ENCODE results near the gene CAPG.
"Not testable (repeated sequence)": the region's sequence is repeated elsewhere in the genome, so short reads cannot be mapped to it uniquely, and the experiment has no call there.

CAPG gene

DNA sequence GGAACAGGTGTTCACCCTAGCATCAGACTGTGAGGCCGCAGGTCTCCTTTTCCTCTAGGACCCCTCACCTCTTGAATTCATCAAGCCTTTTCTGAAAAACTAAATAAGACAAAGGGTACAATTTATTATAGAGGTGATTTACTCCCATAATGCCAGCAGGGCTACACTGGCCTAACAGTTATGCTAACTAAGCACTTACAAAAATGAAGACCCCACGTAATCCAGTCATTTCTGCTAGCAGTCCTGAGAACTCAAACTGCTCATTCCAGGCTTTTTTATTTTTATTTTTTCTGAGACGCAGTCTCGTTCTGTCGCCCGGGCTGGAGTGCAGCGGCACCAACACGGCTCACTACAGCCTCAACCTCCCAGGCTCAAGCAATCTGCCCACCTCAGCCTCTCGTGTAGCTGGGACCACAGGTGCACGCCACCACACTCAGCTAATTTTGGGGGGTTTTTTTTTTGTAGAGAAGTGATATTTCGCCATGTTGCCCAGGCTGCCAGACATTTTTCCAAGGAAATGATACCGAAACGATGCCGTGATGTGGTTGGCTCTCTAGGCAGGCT lies 14.2 kb downstream of the CAPG start:
- no peak for DNase-seq

GRCh38 chr2:85394976-85395375 lies 15.2 kb downstream of the CAPG start:
- no peak for DNase-seq

DNA sequence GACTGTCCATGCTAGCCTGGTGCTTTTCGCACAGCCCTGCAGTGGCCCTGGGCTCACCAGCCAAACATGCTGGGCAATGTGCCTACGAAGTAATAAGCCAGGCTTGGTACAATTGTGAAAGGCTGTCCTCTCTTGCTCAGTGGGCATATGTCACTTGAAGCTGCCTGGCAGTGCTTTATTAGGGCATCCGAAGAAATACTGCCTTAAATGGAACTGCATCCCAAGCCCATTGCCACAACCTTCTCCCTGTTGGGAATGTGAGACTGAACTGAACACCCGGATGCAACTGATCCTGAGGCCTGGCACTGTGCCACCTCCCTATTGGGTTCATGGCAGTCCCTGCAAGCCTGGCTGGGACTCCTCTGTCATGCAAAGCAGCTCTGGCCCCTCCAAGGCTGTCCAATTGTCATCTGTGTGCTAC lies 15.9 kb downstream of the CAPG start:
- no peak for DNase-seq

- DNase-seq, result no peak
These were observed 16.3 kb downstream of the CAPG start for GRCh38 chr2:85393836-85394235.

GRCh38 chr2:85390941-85391669 lies 19.1 kb downstream of the CAPG start:
- no peak for DNase-seq

GRCh38 chr2:85388878-85389538 lies 21.2 kb downstream of the CAPG start:
- no peak for DNase-seq

DNA sequence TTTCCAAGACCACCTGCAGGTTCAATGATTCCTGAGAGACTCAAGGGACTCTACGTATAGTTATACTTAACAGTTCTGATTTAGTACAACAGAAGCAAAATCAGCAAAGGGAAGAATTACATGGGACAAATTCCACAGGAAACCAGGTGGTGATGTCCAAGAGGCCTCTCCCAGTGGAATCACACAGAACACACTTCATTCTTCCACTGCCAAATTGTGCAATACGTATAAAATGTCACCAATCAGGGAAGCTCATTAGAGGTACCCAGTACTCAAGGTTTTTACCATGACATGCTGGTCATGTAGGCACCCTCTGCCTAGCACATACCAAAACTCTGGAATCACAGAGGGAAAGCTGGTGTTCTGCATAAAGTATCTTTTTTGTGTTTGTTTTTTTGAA lies 22.4 kb downstream of the CAPG start:
- no peak for DNase-seq

DNA sequence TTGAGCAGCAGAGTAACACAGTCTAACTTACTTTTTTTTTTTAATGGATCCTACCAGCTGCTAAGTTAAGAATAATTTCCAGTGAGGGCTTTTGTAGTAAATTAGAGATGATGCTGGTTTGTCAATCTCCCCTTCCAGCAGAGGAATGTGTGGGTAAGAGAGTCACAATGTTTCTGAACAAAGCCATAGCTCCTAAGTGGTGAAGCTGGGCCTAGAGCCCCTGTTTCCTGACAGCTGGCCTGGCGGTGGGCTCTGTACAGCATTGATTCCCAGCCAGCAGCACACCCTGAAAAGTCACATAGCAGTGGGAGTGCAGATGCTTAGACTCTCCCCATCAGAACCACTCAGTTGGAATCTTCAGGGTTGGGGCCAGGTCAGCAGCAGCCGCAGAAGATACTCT lies 24.4 kb downstream of the CAPG start:
- no peak for DNase-seq

- no peak for DNase-seq
These were observed 26.3 kb downstream of the CAPG start for GRCh38 chr2:85383850-85384249.

GRCh38 chr2:85383151-85383550 lies 27.0 kb downstream of the CAPG start:
- not testable (repeated sequence) for DNase-seq

GRCh38 chr2:85380048-85380447 lies 30.1 kb downstream of the CAPG start:
- no peak for DNase-seq

DNA sequence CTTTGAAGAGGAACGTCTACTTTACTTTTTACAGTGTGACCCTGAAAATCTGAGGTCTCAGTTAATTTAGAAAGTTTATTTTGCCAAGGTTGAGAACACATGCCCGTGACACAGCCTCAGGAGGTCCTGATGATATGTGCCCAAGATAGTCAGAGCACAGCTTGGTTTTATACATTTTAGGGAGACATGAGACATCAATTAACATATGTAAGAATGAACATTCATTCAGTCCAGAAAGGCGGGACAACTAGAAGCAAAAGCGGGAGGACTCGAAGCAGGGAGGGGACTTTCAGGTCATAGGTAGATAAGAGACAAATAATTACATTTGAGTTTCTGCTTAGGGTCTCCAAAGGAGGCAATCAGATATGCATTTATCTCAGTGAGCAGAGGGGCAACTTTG lies 31.9 kb downstream of the CAPG start:
- no peak for DNase-seq

DNA sequence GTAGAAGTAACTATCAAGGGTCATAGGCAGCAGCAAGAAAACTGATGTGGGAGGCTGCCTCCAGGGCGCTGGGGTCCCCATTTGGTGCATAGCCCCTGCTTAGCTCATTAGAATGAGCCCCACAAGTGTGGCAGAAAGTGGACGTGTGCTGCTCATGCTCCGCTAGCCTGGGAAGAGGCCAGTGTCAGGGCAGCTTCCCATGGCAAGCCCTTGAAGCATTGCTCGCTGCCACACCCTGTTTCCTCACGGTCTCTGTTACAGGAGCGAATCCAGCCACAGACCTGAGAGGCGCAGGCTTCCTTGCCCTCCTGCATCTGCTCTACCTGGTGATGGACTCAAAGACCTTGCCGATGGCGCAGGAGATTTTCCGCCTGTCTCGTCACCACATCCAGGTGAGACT lies 33.1 kb downstream of the CAPG start:
- DNase-seq, result no peak

DNA sequence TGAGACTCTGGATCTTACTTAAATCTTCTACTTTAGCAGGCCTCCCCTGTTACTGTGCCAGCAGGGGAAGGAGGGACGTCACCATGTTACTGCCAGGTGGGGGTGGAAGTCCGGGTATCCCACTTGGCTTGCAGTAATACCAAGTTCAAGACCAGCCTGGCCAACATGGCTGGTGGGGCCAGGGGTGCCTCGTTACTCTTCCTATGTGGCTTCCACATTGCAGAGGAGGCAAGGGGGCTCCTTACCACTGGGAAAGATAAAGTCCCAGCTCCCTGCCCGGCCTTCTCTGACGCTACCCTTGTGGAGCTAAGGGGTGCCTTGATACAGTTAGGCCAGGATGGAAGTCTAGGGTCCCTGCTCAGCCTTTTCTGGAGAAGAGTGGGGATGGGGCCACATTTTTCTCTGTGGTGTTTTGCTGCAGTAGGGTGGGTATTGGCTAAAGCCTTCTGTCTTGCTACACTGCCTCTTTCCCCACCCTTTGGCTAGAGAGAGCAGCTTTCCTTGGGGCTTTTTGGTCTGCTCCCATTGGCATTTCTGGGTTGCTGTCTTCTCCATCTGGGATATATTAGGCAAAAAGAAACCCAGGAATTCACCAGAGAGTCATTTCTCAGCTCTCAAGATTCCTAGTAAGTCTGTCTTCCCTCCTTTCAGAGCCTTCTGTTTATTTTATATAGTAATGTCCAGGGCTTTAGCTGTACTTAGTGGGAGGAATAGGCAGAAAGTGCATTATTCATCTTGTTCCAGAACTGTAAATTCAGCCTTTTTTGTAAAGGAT lies 33.7 kb downstream of the CAPG start:
- no peak for DNase-seq

- no peak for DNase-seq
These were observed 39.1 kb downstream of the CAPG start for GRCh38 chr2:85371045-85371444.

GRCh38 chr2:85369500-85369899 lies 40.7 kb downstream of the CAPG start:
- no peak for DNase-seq

DNA sequence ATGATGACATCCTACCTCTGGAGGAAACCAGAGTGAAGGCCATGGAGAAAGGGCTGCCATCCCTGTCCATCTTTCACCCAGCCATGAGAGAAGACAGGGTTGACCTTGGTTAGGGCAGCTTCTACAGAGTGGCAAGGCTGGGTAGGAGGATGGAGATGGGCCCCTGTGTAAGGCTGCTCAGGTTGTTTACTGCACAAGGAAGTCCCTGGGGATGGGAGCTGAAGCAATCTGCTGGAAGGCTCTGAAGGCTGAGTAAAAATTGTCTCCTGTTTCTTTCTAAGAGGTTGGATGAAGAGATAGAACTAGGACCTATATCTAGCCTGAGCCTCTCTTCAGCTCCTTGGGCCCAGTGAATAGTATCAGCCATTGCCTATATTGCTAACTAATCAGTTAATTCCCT lies 41.2 kb downstream of the CAPG start:
- DNase-seq, result no peak

- no peak for DNase-seq
These were observed 43.0 kb downstream of the CAPG start for GRCh38 chr2:85367180-85367579.

- not testable (repeated sequence) for DNase-seq
These were observed 47.3 kb downstream of the CAPG start for GRCh38 chr2:85362653-85363387.

DNA sequence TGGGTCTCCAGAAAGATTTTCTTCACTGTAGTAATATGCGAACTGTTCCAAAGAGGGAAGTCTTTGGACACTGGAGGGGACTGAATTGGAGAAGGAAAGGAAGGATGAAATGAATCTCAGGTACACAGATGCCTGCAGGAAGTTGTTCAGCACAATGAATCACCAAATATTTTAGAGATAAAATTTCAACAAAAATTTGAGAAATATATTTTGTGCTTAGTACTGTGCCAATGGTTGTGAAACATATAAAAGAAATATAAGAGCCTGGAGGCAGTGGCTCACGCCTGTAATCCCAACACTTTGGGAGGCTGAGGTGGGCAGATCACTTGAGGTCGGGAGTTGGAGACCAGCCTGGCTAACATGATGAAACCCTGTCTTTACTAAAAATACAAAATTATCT lies 52.4 kb downstream of the CAPG start:
- no peak for DNase-seq

DNA sequence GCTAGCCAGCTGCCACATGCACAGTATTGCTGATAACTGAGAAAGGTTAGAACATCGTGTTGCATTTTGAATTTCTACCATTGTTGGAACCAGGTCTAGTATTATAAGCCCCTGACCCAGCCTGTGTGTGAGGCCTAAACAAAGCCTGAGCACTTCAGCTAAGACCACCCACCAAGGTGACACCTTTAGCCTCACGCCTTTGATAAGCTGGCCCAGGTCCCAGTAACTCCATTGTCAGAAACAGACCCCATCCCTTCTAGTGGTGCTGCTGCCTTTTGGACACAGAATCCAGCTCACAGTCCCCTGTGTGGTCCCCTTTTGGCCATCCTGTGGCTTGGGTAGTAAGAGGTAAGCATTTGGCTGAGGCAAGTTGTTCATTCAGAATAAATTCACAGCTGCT lies 54.0 kb downstream of the CAPG start:
- no peak for DNase-seq

DNA sequence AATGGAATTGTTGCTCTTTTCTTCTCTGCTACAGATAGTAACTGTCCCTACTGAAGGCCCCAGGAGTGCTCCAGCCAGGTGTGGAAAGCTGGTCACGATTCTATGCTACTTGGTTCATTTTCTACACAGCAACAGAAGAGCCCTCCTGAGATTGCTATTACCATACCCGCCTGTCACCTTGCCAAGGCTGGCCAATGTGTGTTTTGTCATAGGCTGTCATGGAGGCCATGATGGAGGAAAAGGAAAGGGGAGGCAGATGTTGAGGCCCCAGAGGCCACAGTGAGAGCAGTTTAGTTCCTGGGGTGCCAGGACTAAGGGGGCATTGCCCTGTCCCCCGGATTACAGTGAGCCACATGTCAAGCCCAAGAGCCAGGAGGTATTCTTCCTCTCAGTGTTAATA lies 54.6 kb downstream of the CAPG start:
- no peak for DNase-seq

- no peak for DNase-seq
These were observed 55.1 kb downstream of the CAPG start for GRCh38 chr2:85355073-85355410.

Data from NCI-H187 (cell line).